ENCODE data around the gene DPPA4.

DNA sequence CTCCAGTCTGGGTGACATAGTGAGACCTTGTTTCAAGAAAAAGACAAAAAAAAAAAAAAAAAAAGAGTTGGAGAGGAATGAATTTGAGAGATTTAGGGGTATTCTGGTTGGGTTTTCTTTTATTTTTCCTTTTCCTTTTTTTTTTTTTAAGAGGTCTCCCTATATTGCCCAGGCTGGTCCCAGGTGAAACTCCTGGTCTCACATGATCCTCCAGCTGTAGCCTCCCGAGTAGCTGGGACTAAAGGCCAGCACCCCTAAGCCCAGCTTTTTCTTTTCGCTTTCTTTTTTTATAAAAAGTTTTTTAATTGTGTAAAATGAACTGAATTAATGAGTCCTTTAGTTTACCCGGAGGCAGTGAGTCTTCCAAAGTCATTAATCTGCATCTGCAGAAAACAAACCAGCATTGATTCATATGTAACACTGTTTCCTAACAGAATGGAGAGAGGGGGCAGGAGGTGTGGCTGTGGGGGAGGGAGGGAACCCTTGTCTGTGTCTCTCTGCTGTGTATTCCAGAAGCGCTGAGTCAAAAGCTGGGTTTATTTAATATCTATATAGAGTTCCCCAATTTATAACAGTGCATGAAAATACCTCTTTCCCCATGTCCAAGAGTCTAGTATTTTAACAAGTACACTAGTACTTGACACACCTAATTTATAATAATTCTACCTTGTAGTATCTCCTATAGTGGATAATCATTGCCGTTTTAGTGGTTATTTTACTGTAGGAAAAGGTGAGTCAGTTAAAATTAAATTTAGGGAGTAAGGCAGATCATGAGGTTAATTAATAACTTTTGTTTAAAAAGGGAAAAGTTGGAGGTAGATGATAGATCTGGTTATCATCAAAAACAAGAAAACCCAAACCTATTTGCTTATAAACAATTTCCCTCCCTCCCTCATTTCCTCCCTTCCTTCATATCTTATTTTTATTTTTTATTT, 2.6 kb upstream of the DPPA4 start:
- TF ChIP-seq, protein P1, sequence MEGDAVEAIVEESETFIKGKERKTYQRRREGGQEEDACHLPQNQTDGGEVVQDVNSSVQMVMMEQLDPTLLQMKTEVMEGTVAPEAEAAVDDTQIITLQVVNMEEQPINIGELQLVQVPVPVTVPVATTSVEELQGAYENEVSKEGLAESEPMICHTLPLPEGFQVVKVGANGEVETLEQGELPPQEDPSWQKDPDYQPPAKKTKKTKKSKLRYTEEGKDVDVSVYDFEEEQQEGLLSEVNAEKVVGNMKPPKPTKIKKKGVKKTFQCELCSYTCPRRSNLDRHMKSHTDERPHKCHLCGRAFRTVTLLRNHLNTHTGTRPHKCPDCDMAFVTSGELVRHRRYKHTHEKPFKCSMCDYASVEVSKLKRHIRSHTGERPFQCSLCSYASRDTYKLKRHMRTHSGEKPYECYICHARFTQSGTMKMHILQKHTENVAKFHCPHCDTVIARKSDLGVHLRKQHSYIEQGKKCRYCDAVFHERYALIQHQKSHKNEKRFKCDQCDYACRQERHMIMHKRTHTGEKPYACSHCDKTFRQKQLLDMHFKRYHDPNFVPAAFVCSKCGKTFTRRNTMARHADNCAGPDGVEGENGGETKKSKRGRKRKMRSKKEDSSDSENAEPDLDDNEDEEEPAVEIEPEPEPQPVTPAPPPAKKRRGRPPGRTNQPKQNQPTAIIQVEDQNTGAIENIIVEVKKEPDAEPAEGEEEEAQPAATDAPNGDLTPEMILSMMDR (IDR thresholded peaks at IDR 0.05; ENCODE audit: insufficient read depth, low read depth, low read length) = no peak
- no peak for TF ChIP-seq EZH2 (IDR thresholded peaks at IDR 0.05; ENCODE audit: insufficient read depth, low read length)

Measured in astrocyte (in vitro differentiated cells and primary cell).